ENCODE measurements around the gene RARB.

DNA sequence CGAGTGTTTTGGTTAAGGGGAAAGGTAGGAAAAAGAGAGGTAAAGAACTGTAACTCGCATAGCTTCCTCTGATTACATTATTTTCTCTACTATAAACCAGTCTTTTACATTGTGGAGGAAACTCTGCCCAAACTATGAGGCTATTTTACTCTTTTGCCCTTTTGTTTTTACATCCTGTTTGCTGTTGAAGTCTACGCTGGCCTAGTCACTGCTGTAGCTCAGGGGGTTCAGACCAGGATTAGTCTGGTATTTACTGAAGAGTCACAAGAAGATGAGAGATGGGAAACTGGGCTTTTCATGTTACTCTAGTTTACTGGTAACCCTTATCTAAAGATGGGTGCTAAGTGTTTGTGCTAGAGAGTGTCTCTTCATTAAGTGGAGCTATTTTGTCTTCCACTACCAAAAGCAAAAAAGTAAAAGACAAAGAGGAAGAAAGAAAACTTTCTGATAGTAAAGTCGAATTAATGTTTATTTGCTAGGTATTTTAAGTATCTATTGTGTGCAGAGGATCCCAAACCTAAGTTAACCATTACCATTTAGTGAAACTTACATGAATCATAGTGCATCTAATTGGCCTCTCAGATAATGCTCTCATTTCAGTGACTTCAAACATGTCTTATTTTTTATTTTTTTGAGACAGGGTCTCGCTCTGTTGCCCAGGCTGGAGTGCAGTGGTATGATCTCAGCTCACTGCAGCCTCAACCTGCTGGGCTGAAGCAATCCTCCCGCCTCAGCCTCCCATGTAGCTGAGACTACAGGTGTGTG lies 10.9 kb downstream of the RARB start:
- TF ChIP-seq ELF4 (IDR thresholded peaks at IDR 0.05): no peak
- no peak for TF ChIP-seq CTBP1 (IDR thresholded peaks at IDR 0.05; ENCODE audit: borderline replicate concordance)
- no peak for TF ChIP-seq NFRKB (IDR thresholded peaks at IDR 0.05)
- no peak for TF ChIP-seq BHLHE40 (IDR thresholded peaks at IDR 0.05; ENCODE audit: borderline replicate concordance)
- no peak for TF ChIP-seq HDGF (IDR thresholded peaks at IDR 0.05; ENCODE audit: borderline replicate concordance)
- TF ChIP-seq FOXA1 (IDR thresholded peaks at IDR 0.05): no peak
- no peak for TF ChIP-seq TARDBP (IDR thresholded peaks at IDR 0.05)
- TF ChIP-seq FOXK2 (IDR thresholded peaks at IDR 0.05): no peak
